Breast epithelium (tissue), 3 donors: ENCODE results near the gene MYCN.

Experiments
- POLR2A ChIP-seq: fragments of 450-650 bp; IDR thresholded peaks from one replicate; pipeline ENCODE4 v1.6.1; 2016; ENCODE audit warnings: antibody characterized with exemption, mild to moderate bottlenecking, moderate library complexity
- POLR2AphosphoS5 ChIP-seq, 3 donors: sonication (generic); formaldehyde crosslinking; IDR thresholded peaks; one replicate each; pipeline ENCODE4 v1.6.1; 2017; ENCODE audit warnings: antibody characterized with exemption in 3 of 3
- TF ChIP-seq, protein P1 (sequence below), 3 donors: fragments of 450-650 bp; IDR thresholded peaks; one replicate each; pipeline ENCODE4 v1.5.1; 2016 to 2017; ENCODE audit warnings: antibody characterized with exemption in 3 of 3, mild to moderate bottlenecking in 3 of 3, moderate library complexity in 3 of 3

DNA sequence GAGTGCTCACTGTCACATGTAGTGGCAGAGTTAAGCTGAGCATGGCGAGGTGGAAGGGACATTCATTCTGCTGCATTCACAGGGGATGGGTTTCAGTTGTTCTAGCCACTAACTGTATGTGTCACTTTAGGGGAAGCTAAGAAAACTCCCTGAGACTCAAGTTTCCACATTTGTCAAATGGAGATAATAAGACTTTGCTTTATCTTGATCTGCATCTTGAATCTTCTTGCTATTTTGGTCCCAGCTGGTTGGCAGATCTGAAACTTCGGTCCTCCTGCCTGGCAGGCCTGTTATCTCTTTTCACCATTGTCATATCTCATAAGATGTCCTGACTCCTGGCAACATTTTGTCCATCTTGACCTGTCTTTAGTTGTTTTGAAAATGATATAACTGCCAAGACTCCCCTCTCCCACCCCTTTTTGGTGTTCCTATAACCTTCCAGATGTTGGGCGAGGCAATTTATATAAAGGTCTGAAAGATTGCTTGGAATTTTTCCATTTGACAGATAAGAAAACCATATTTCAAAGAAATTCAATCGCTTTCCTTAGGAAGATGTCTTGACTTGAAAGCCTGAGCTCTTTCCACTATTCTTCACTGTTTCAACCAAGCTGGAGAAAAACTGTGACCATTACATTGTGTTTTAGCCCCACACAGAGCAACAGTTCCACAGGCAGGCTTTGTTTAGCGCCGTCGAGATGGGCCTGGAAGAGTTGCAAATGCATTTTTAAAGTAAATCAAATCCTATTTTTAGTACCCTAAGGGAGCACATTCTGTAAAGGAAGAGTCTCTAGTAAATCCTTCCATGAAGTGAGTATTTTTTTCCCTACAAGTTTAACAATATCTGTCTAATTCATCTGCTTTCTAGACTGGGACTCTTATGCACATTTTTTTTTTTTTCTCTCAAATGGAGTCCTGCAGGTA is 33.4 kb downstream of the MYCN start:
- TF ChIP-seq, protein P1, sequence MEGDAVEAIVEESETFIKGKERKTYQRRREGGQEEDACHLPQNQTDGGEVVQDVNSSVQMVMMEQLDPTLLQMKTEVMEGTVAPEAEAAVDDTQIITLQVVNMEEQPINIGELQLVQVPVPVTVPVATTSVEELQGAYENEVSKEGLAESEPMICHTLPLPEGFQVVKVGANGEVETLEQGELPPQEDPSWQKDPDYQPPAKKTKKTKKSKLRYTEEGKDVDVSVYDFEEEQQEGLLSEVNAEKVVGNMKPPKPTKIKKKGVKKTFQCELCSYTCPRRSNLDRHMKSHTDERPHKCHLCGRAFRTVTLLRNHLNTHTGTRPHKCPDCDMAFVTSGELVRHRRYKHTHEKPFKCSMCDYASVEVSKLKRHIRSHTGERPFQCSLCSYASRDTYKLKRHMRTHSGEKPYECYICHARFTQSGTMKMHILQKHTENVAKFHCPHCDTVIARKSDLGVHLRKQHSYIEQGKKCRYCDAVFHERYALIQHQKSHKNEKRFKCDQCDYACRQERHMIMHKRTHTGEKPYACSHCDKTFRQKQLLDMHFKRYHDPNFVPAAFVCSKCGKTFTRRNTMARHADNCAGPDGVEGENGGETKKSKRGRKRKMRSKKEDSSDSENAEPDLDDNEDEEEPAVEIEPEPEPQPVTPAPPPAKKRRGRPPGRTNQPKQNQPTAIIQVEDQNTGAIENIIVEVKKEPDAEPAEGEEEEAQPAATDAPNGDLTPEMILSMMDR (IDR thresholded peaks at IDR 0.05) = no peak
- TF ChIP-seq POLR2A (no peak), POLR2AphosphoS5 (IDR thresholded peaks at IDR 0.05) (no peak)
